Progenitor cell of endocrine pancreas (in vitro differentiated cells): Measurements from ENCODE around the gene PRC1. TPM values are rescaled to one million over a fixed set of nuclear protein-coding genes. Genes with fewer than 3 reads are reported as not detected.

Experiments used
- DNase-seq: peaks from one replicate; pipeline ENCODE4 v3.0.0; 2021; ENCODE audit warnings: low spot score; ENCODE audit not compliant: unreplicated experiment
- H3K27ac Mint-ChIP-seq: 2 replicates; pipeline ENCODE4 v1.8.0; 2021; ENCODE audit warnings: mild to moderate bottlenecking, moderate library complexity, mixed read lengths
- H3K27me3 Mint-ChIP-seq: 2 replicates; pipeline ENCODE4 v1.8.0; 2021; ENCODE audit warnings: mixed read lengths
- H3K36me3 Mint-ChIP-seq: 2 replicates; pipeline ENCODE4 v1.8.0; 2022; ENCODE audit warnings: mixed read lengths; ENCODE audit not compliant: insufficient read depth
- H3K4me1 Mint-ChIP-seq: 2 replicates; pipeline ENCODE4 v1.8.0; 2021; ENCODE audit warnings: low read depth, mixed read lengths
- H3K4me3 Mint-ChIP-seq: 2 replicates; pipeline ENCODE4 v1.8.0; 2021; ENCODE audit warnings: low read depth, mild to moderate bottlenecking, moderate library complexity, mixed read lengths
- H3K9me3 Mint-ChIP-seq: 2 replicates; pipeline ENCODE4 v1.8.0; 2021; ENCODE audit warnings: low read depth, mixed read lengths
- CTCF ChIP-seq: fragments of 200-600 bp; sonication (generic); IDR thresholded peaks from one replicate; pipeline ENCODE4 v1.5.0; 2021; ENCODE audit warnings: antibody characterized with exemption, mild to moderate bottlenecking; ENCODE audit not compliant: unreplicated experiment
- long read RNA-seq: library from polyadenylated mRNA; unstranded; transcript quantifications from one replicate; pipeline ENCODE4 v2.0.0, GENCODE V29; 2020
- total RNA-seq: library from RNA; stranded (reverse); gene quantifications from 2 replicates; pipeline ENCODE4 v1.2.1, GENCODE V29; 2021

PRC1 gene
- total RNA-seq: 79.1 and 81.5 TPM in 2 replicates
- long read RNA-seq, full-length matches to known transcripts: 56 of 202 reads
- long read RNA-seq, partial matches to known transcripts: 19 of 202 reads
- long read RNA-seq, other reads (novel, unspliced or antisense): 127 of 202 reads

GRCh38 chr15:90994417-90995311 lies at the start of gene PRC1:
Gene PRC1, minus strand, starts transcription at chr15:90994535. Its CDS starts 118 bp downstream, at chr15:90994417.
- peak; percentile 97 for DNase-seq
- Mint-ChIP-seq H3K4me3 (peak within 1 kb of the TSS; percentile 100), H3K9me3 (no peaks in the 10 kb centered on the region), H3K27me3 (no peaks in the 10 kb centered on the region), H3K27ac (peak within 1 kb of the TSS; percentile 100), H3K4me1 (peaks cover 22% of the 10 kb centered on the region), H3K36me3 (peaks cover 11% of the 10 kb centered on the region)
- no peak for TF ChIP-seq CTCF

GRCh38 chr15:91043202-91043874 lies 49.0 kb upstream of the PRC1 start:
- Mint-ChIP-seq H3K4me1 (no peaks in the 10 kb centered on the region), H3K9me3 (no peaks in the 10 kb centered on the region), H3K4me3 (no peak overlapping the region), H3K27ac (no peak overlapping the region), H3K36me3 (no peaks in the 10 kb centered on the region), H3K27me3 (peaks cover 22% of the 10 kb centered on the region)
- no peak for TF ChIP-seq CTCF
- no peak for DNase-seq

GRCh38 chr15:91040856-91041255 lies 46.5 kb upstream of the PRC1 start:
- Mint-ChIP-seq H3K27ac (no peak overlapping the region), H3K36me3 (no peaks in the 10 kb centered on the region), H3K4me3 (no peak overlapping the region), H3K4me1 (no peaks in the 10 kb centered on the region), H3K27me3 (peaks cover 13% of the 10 kb centered on the region), H3K9me3 (no peaks in the 10 kb centered on the region)
- TF ChIP-seq CTCF: no peak
- DNase-seq: no peak

GRCh38 chr15:91039996-91040395 lies 45.7 kb upstream of the PRC1 start:
- H3K27ac Mint-ChIP-seq: no peak overlapping the region
- peaks cover 15% of the 10 kb centered on the region for H3K27me3 Mint-ChIP-seq
- H3K4me3 Mint-ChIP-seq: no peak overlapping the region
- TF ChIP-seq CTCF: no peak
- no peak for DNase-seq
- H3K9me3 Mint-ChIP-seq: no peaks in the 10 kb centered on the region
- no peaks in the 10 kb centered on the region for H3K4me1 Mint-ChIP-seq
- H3K36me3 Mint-ChIP-seq: no peaks in the 10 kb centered on the region

- TF ChIP-seq CTCF: peak; percentile 94
- Mint-ChIP-seq H3K36me3 (no peaks in the 10 kb centered on the region), H3K27ac (peak overlapping the region; percentile 58), H3K27me3 (peaks cover 18% of the 10 kb centered on the region), H3K4me3 (no peak overlapping the region), H3K4me1 (peaks cover 3% of the 10 kb centered on the region), H3K9me3 (no peaks in the 10 kb centered on the region)
- DNase-seq: peak; percentile 90
These were observed 38.8 kb upstream of the PRC1 start for GRCh38 chr15:91032919-91033803.
